Muscle layer of colon (tissue), 2 donors: ENCODE data around the gene CCDC88C.

ENCODE experiments used
- H3K27ac ChIP-seq: one replicate; pipeline ENCODE4 v1.7.0; 2013; ENCODE audit warnings: low read depth, mild to moderate bottlenecking, low read length, moderate library complexity
- H3K27me3 ChIP-seq, 2 donors: one replicate each; pipeline ENCODE4 v1.7.0; 2013; ENCODE audit warnings: low read length in 2 of 2, mild to moderate bottlenecking in 2 of 2; ENCODE audit not compliant: insufficient read depth in 2 of 2, control insufficient read depth in 1 of 2
- H3K36me3 ChIP-seq: one replicate; pipeline ENCODE4 v1.7.0; 2013; ENCODE audit warnings: mild to moderate bottlenecking, low read length; ENCODE audit not compliant: insufficient read depth
- H3K4me1 ChIP-seq: one replicate; pipeline ENCODE4 v1.7.0; 2013; ENCODE audit warnings: mild to moderate bottlenecking, low read length; ENCODE audit not compliant: insufficient read depth
- H3K4me3 ChIP-seq, 2 donors: one replicate each; pipeline ENCODE4 v1.7.0; 2013; ENCODE audit warnings: low read length in 2 of 2, low read depth in 1 of 2, mild to moderate bottlenecking in 1 of 2, moderate library complexity in 1 of 2
- H3K9ac ChIP-seq: one replicate; pipeline ENCODE4 v1.7.0; 2013; ENCODE audit warnings: low read length
- H3K9me3 ChIP-seq: one replicate; pipeline ENCODE4 v1.7.0; 2013; ENCODE audit warnings: mild to moderate bottlenecking, low read length
- donor health status: abdominal sarcoma.
- donor health status: Adenocarcinoma of cecum.

The CCDC88C gene

GRCh38 chr14:91405241-91405721 lies 12.3 kb downstream of the CCDC88C start:
- Histone ChIP-seq H3K4me3 (no peak overlapping the region), H3K4me1 (no peaks in the 10 kb centered on the region), H3K9me3 (no peaks in the 10 kb centered on the region), H3K36me3 (no peaks in the 10 kb centered on the region), H3K27me3 (no peaks in the 10 kb centered on the region), H3K9ac (no peak overlapping the region), H3K27ac (no peak overlapping the region)

- no peak overlapping the region for H3K9ac ChIP-seq
These were observed 14.6 kb downstream of the CCDC88C start for GRCh38 chr14:91402771-91403600.

GRCh38 chr14:91402348-91402747 lies 15.3 kb downstream of the CCDC88C start:
- no peaks in the 10 kb centered on the region for H3K27me3 ChIP-seq
- H3K9ac ChIP-seq: no peak overlapping the region
- no peak overlapping the region for H3K4me3 ChIP-seq
- no peaks in the 10 kb centered on the region for H3K36me3 ChIP-seq
- no peak overlapping the region for H3K27ac ChIP-seq
- no peaks in the 10 kb centered on the region for H3K9me3 ChIP-seq
- no peaks in the 10 kb centered on the region for H3K4me1 ChIP-seq

More at GRCh38 chr14:91402771-91403600, 14.6 kb downstream of the CCDC88C start:
- H3K4me1 ChIP-seq: no peaks in the 10 kb centered on the region
- H3K36me3 ChIP-seq: no peaks in the 10 kb centered on the region
- H3K9me3 ChIP-seq: no peaks in the 10 kb centered on the region
- H3K27ac ChIP-seq: no peak overlapping the region
- H3K4me3 ChIP-seq: no peak overlapping the region
- no peaks in the 10 kb centered on the region for H3K27me3 ChIP-seq

- Histone ChIP-seq H3K4me1 (no peaks in the 10 kb centered on the region), H3K27ac (no peak overlapping the region), H3K36me3 (no peaks in the 10 kb centered on the region), H3K27me3 (no peaks in the 10 kb centered on the region), H3K9me3 (no peaks in the 10 kb centered on the region), H3K9ac (no peak overlapping the region), H3K4me3 (no peak overlapping the region)
These were observed 15.9 kb downstream of the CCDC88C start for GRCh38 chr14:91401751-91402150.

- H3K9me3 ChIP-seq: no peaks in the 10 kb centered on the region
- no peaks in the 10 kb centered on the region for H3K36me3 ChIP-seq
- H3K27me3 ChIP-seq: no peaks in the 10 kb centered on the region
- H3K4me3 ChIP-seq: no peak overlapping the region
- no peak overlapping the region for H3K9ac ChIP-seq
- H3K27ac ChIP-seq: no peak overlapping the region
- no peaks in the 10 kb centered on the region for H3K4me1 ChIP-seq
These were observed 16.9 kb downstream of the CCDC88C start for GRCh38 chr14:91400696-91401095.

GRCh38 chr14:91399868-91400640 lies 17.6 kb downstream of the CCDC88C start:
- H3K9me3 ChIP-seq: no peaks in the 10 kb centered on the region
- no peak overlapping the region for H3K4me3 ChIP-seq
- no peaks in the 10 kb centered on the region for H3K36me3 ChIP-seq
- H3K4me1 ChIP-seq: no peaks in the 10 kb centered on the region
- H3K27ac ChIP-seq: no peak overlapping the region
- H3K9ac ChIP-seq: no peak overlapping the region
- no peaks in the 10 kb centered on the region for H3K27me3 ChIP-seq

- Histone ChIP-seq H3K4me3 (no peak overlapping the region), H3K9ac (no peak overlapping the region), H3K27me3 (no peaks in the 10 kb centered on the region), H3K4me1 (no peaks in the 10 kb centered on the region), H3K27ac (no peak overlapping the region), H3K9me3 (no peaks in the 10 kb centered on the region), H3K36me3 (no peaks in the 10 kb centered on the region)
These were observed 18.9 kb downstream of the CCDC88C start for GRCh38 chr14:91398707-91399106.

GRCh38 chr14:91397965-91398591 lies 19.5 kb downstream of the CCDC88C start:
- Histone ChIP-seq H3K27me3 (no peaks in the 10 kb centered on the region), H3K4me1 (no peaks in the 10 kb centered on the region), H3K4me3 (no peak overlapping the region), H3K36me3 (no peaks in the 10 kb centered on the region), H3K9ac (no peak overlapping the region), H3K9me3 (no peaks in the 10 kb centered on the region), H3K27ac (no peak overlapping the region)

- Histone ChIP-seq H3K9me3 (no peaks in the 10 kb centered on the region), H3K4me1 (no peaks in the 10 kb centered on the region), H3K27me3 (no peaks in the 10 kb centered on the region), H3K4me3 (no peak overlapping the region), H3K9ac (no peak overlapping the region), H3K36me3 (no peaks in the 10 kb centered on the region), H3K27ac (no peak overlapping the region)
These were observed 20.4 kb downstream of the CCDC88C start for GRCh38 chr14:91396959-91397815.

- no peak overlapping the region for H3K9ac ChIP-seq
- no peaks in the 10 kb centered on the region for H3K27me3 ChIP-seq
- H3K27ac ChIP-seq: no peak overlapping the region
- no peaks in the 10 kb centered on the region for H3K4me1 ChIP-seq
- H3K4me3 ChIP-seq: no peak overlapping the region
- no peaks in the 10 kb centered on the region for H3K9me3 ChIP-seq
- no peaks in the 10 kb centered on the region for H3K36me3 ChIP-seq
These were observed 21.5 kb downstream of the CCDC88C start for GRCh38 chr14:91396013-91396660.
